Loucy (cell line): ENCODE results near the gene PDE9A.

Source experiments
- CTCF ChIP-seq: fragments of 200-600 bp; sonication (generic); conservative IDR thresholded peaks from 2 replicates; pipeline ENCODE4 v1.5.1; 2014; ENCODE audit warnings: mild to moderate bottlenecking, antibody characterized with exemption, low read length
- EZH2phosphoT487 ChIP-seq: fragments of 200-600 bp; IDR thresholded peaks from 2 replicates; pipeline ENCODE4 v1.6.1; 2018; ENCODE audit warnings: antibody characterized with exemption, mild to moderate bottlenecking, moderate library complexity, borderline replicate concordance

GRCh38 chr21:42736646-42737350 is 83.4 kb downstream of the PDE9A start:
- no peak for TF ChIP-seq CTCF
- TF ChIP-seq EZH2phosphoT487 = no peak
